Vagina (tissue), 2 donors: ENCODE data around the gene CTNNB1. TPM values are rescaled to one million over a fixed set of nuclear protein-coding genes. Genes with fewer than 3 reads are reported as not detected.

Experiments
- DNase-seq, 2 donors: peaks; one replicate each; pipeline ENCODE4 v3.0.0-alpha.2; 2017; ENCODE audit errors: extremely low spot score in 2 of 2
- H3K27ac ChIP-seq: fragments of 200-600 bp; sonication (generic); one replicate; pipeline ENCODE4 v1.5.1; 2019
- H3K27me3 ChIP-seq: fragments of 200-600 bp; sonication (generic); one replicate; pipeline ENCODE4 v1.5.1; 2019
- H3K36me3 ChIP-seq, 2 donors: fragments of 200-600 bp; sonication (generic); one replicate each; pipeline ENCODE4 v1.5.1; 2017 to 2019
- H3K4me1 ChIP-seq: fragments of 200-600 bp; sonication (generic); one replicate; pipeline ENCODE4 v1.5.1; 2019
- H3K4me3 ChIP-seq, 2 donors: fragments of 200-600 bp; sonication (generic); 1 replicate in 1 of 2; 2 replicates in 1 of 2; pipeline ENCODE4 v1.5.1; 2016 to 2019
- H3K9me3 ChIP-seq: fragments of 200-600 bp; sonication (generic); one replicate; pipeline ENCODE4 v1.5.1; 2019
- CTCF ChIP-seq, 3 experiments: fragments of 450-650 bp in 2 of 3; fragments of 200-600 bp in 1 of 3; sonication (generic) in 1 of 3; IDR thresholded peaks; one replicate each; pipeline ENCODE4 v1.5.1; 2017 to 2019; ENCODE audit warnings: antibody characterized with exemption in 3 of 3, mild to moderate bottlenecking in 2 of 3, moderate library complexity in 2 of 3
- POLR2A ChIP-seq, 2 donors: fragments of 450-650 bp; IDR thresholded peaks; one replicate each; pipeline ENCODE4 v1.6.1; 2017; ENCODE audit warnings: antibody characterized with exemption in 2 of 2, mild to moderate bottlenecking in 2 of 2, moderate library complexity in 2 of 2
- POLR2AphosphoS5 ChIP-seq, 2 donors: sonication (generic); formaldehyde crosslinking; IDR thresholded peaks; one replicate each; pipeline ENCODE4 v1.9.0; 2017; ENCODE audit warnings: antibody characterized with exemption in 2 of 2, mild to moderate bottlenecking in 2 of 2, low read depth in 1 of 2; ENCODE audit not compliant: insufficient read depth in 1 of 2
- intact Hi-C: fragments of 100-400 bp; cut with DNase I; formaldehyde crosslinking; loops from one replicate; pipeline ENCODE4 v1.15.1; 2023
- total RNA-seq: library from RNA; depleted of rRNA; stranded (reverse); fragments of >200 nt; gene quantifications from one replicate; pipeline ENCODE4 v1.2.3, GENCODE V29; 2016

Gene CTNNB1
- total RNA-seq, 1 donor from 2014 or later, result 505 TPM

GRCh38 chr3:41198046-41198445 is 1.3 kb upstream of the CTNNB1 start:
- intact Hi-C loops, result loop anchor here (10.0 kb wide), 1 partner anchor 613 kb away; no protein-coding TSS in a partner anchor
- Histone ChIP-seq H3K27ac (no peak overlapping the region), H3K4me1 (peaks cover 24% of the 10 kb centered on the region), H3K36me3 (no peaks in the 10 kb centered on the region), H3K27me3 (no peaks in the 10 kb centered on the region), H3K9me3 (no peaks in the 10 kb centered on the region), H3K4me3 (peak overlapping the region in 1 of 2 donors; percentile 79)
- TF ChIP-seq CTCF (IDR thresholded peaks at IDR 0.05) (no peak), POLR2A (IDR thresholded peaks at IDR 0.05) (no peak), POLR2AphosphoS5 (IDR thresholded peaks at IDR 0.05; ENCODE audit: insufficient read depth in 1 of 2, low read depth in 1 of 2) (no peak)
- DNase-seq, result no peak

GRCh38 chr3:41198526-41198925 is 779 bp upstream of the CTNNB1 start:
- Histone ChIP-seq H3K27me3 (no peaks in the 10 kb centered on the region), H3K4me1 (peaks cover 29% of the 10 kb centered on the region), H3K27ac (peak overlapping the region; percentile 98), H3K36me3 (no peaks in the 10 kb centered on the region), H3K4me3 (peak overlapping the region; percentile 73 to 79), H3K9me3 (no peaks in the 10 kb centered on the region)
- TF ChIP-seq POLR2AphosphoS5 (IDR thresholded peaks at IDR 0.05; ENCODE audit: insufficient read depth in 1 of 2, low read depth in 1 of 2) (no peak), POLR2A (IDR thresholded peaks at IDR 0.05) (no peak), CTCF (IDR thresholded peaks at IDR 0.05) (no peak)
- intact Hi-C loops, result loop anchor here (10.0 kb wide), 1 partner anchor 614 kb away; no protein-coding TSS in a partner anchor
- no peak for DNase-seq

- no peaks in the 10 kb centered on the region for H3K36me3 ChIP-seq
- no peaks in the 10 kb centered on the region for H3K9me3 ChIP-seq
- peaks cover 43% of the 10 kb centered on the region for H3K4me1 ChIP-seq
- TF ChIP-seq POLR2AphosphoS5 (IDR thresholded peaks at IDR 0.05; ENCODE audit: insufficient read depth in 1 of 2, low read depth in 1 of 2) (no peak), POLR2A (IDR thresholded peaks at IDR 0.05) (no peak), CTCF (IDR thresholded peaks at IDR 0.05) (no peak)
- intact Hi-C loops, result loop anchor here (10.0 kb wide), 1 partner anchor 615 kb away; no protein-coding TSS in a partner anchor
- H3K4me3 ChIP-seq, result peak overlapping the region; percentile 73 to 79
- H3K27ac ChIP-seq, result peak overlapping the region; percentile 98
- no peak for DNase-seq
- H3K27me3 ChIP-seq, result no peaks in the 10 kb centered on the region
These were observed 762 bp downstream of the CTNNB1 start for GRCh38 chr3:41199866-41200668.

GRCh38 chr3:41200669-41201021 is 1.3 kb downstream of the CTNNB1 start:
- intact Hi-C loops, result no loop called here
- Histone ChIP-seq H3K27ac (peak overlapping the region; percentile 98), H3K36me3 (no peaks in the 10 kb centered on the region), H3K4me3 (peak overlapping the region; percentile 73 to 79), H3K9me3 (no peaks in the 10 kb centered on the region), H3K27me3 (no peaks in the 10 kb centered on the region), H3K4me1 (peaks cover 49% of the 10 kb centered on the region)
- DNase-seq, result no peak
- TF ChIP-seq CTCF (IDR thresholded peaks at IDR 0.05) (no peak), POLR2A (IDR thresholded peaks at IDR 0.05) (no peak), POLR2AphosphoS5 (IDR thresholded peaks at IDR 0.05; ENCODE audit: insufficient read depth in 1 of 2, low read depth in 1 of 2) (no peak)
